K562 (cell line): ENCODE data around the gene HMGCL. TPM values are rescaled to one million over a fixed set of nuclear protein-coding genes. Genes with fewer than 3 reads are reported as not detected.

Source experiments
- ARHGAP35 ChIP-seq: fragments of 450-650 bp; IDR thresholded peaks from 2 replicates; pipeline ENCODE4 v1.6.1; 2018; ENCODE audit not compliant: partially characterized antibody
- ELK3 ChIP-seq: fragments of 450-650 bp; formaldehyde crosslinking; IDR thresholded peaks from 2 replicates; pipeline ENCODE4 v1.4.0; 2020; ENCODE audit warnings: mild to moderate bottlenecking
- EP300 ChIP-seq: IDR thresholded peaks from 2 replicates; pipeline ENCODE4 v1.6.1; 2012; ENCODE audit warnings: low read length, improper control_type of control experiment
- ID3 ChIP-seq, 2 experiments: fragments of 250-450 bp in 1 of 2; fragments of 450-650 bp in 1 of 2; sonication (Bioruptor Pico) in 1 of 2; IDR thresholded peaks; 2 replicates each; pipeline versions ENCODE4 v1.6.1 to v1.8.0; 2016 to 2021; ENCODE audit warnings: mild to moderate bottlenecking in 2 of 2, moderate library complexity in 2 of 2, missing compliant biosample characterization in 1 of 2, missing genetic modification characterization in 1 of 2
- KDM4B ChIP-seq, 2 experiments: fragments of 450-650 bp in 1 of 2; sonication (generic) in 1 of 2; IDR thresholded peaks; 2 replicates each; pipeline ENCODE4 v1.6.1; 2016 to 2017; ENCODE audit warnings: borderline replicate concordance in 2 of 2, antibody characterized with exemption in 1 of 2, low read depth in 1 of 2, mild to moderate bottlenecking in 1 of 2
- KLF1 ChIP-seq: fragments of 450-650 bp; IDR thresholded peaks from 2 replicates; pipeline ENCODE4 v1.6.1; 2016; ENCODE audit warnings: missing genetic modification characterization, missing compliant biosample characterization
- KLF16 ChIP-seq: IDR thresholded peaks from 2 replicates; pipeline ENCODE4 v1.6.1; 2016; ENCODE audit warnings: antibody characterized with exemption
- MAX ChIP-seq: sonication (generic); formaldehyde crosslinking; IDR thresholded peaks from 2 replicates; pipeline ENCODE4 v1.9.0; 2022; ENCODE audit warnings: mild to moderate bottlenecking, missing genetic modification reagents
- MAZ ChIP-seq, 2 experiments: fragments of 450-650 bp in 1 of 2; sonication (generic) in 1 of 2; formaldehyde crosslinking; IDR thresholded peaks in 1 of 2; conservative IDR thresholded peaks in 1 of 2; 2 replicates each; pipeline versions ENCODE4 v1.4.0 to v1.5.0; 2020; ENCODE audit warnings: mild to moderate bottlenecking in 1 of 2, missing genetic modification reagents in 1 of 2
- NR2F6 ChIP-seq: fragments of 450-650 bp; formaldehyde crosslinking; IDR thresholded peaks from 2 replicates; pipeline ENCODE4 v1.4.0; 2020; ENCODE audit warnings: mild to moderate bottlenecking
- NRF1 ChIP-seq, 2 experiments: fragments of 450-650 bp; IDR thresholded peaks in 1 of 2; conservative IDR thresholded peaks in 1 of 2; 2 replicates each; pipeline ENCODE4 v1.6.1; 2014; ENCODE audit warnings: mild to moderate bottlenecking in 2 of 2
- RBFOX2 ChIP-seq: fragments of 200-400 bp; formaldehyde crosslinking; IDR thresholded peaks from 2 replicates; pipeline ENCODE4 v1.6.1; 2017; ENCODE audit warnings: low read depth, mild to moderate bottlenecking, low read length, moderate library complexity
- SAP30 ChIP-seq: fragments of 200-600 bp; sonication (generic); IDR thresholded peaks from 2 replicates; pipeline ENCODE4 v1.6.1; 2012; ENCODE audit warnings: borderline replicate concordance, low read depth, mild to moderate bottlenecking, moderate library complexity, low read length, control low read depth, inconsistent platforms; ENCODE audit not compliant: insufficient read depth, poor library complexity, severe bottlenecking
- SFPQ ChIP-seq: fragments of 200-400 bp; formaldehyde crosslinking; IDR thresholded peaks from 2 replicates; pipeline ENCODE4 v1.6.1; 2017; ENCODE audit warnings: mild to moderate bottlenecking, low read depth, low read length, moderate library complexity
- SNAPC5 ChIP-seq: fragments of 250-450 bp; sonication (Bioruptor Pico); IDR thresholded peaks from 2 replicates; pipeline ENCODE4 v1.8.0; 2021; ENCODE audit warnings: moderate library complexity, mild to moderate bottlenecking, inconsistent platforms
- TFAM ChIP-seq: fragments of 250-450 bp; sonication (Bioruptor Pico); conservative IDR thresholded peaks from 2 replicates; pipeline ENCODE4 v1.5.0; 2021; ENCODE audit warnings: mild to moderate bottlenecking, moderate library complexity
- WHSC1 ChIP-seq: IDR thresholded peaks from one replicate; pipeline ENCODE4 v1.6.1; 2012; ENCODE audit warnings: low read length, control low read depth, inconsistent platforms
- ZKSCAN1 ChIP-seq: fragments of 150-350 bp; IDR thresholded peaks from 2 replicates; pipeline ENCODE4 v1.6.1; 2016; ENCODE audit warnings: low read depth, low read length
- ZNF121 ChIP-seq: sonication (generic); formaldehyde crosslinking; conservative IDR thresholded peaks from 2 replicates; pipeline ENCODE4 v1.8.0; 2022; ENCODE audit warnings: missing genetic modification reagents
- ZNF655 ChIP-seq: fragments of 250-450 bp; sonication (Bioruptor Pico); IDR thresholded peaks from 2 replicates; pipeline ENCODE4 v1.5.0; 2021
- ZNF699 ChIP-seq: fragments of 250-450 bp; sonication (Bioruptor Pico); IDR thresholded peaks from 2 replicates; pipeline ENCODE4 v1.8.0; 2021; ENCODE audit warnings: mild to moderate bottlenecking, moderate library complexity; ENCODE audit not compliant: insufficient replicate concordance
- ZNF780A ChIP-seq: fragments of 250-450 bp; sonication (Bioruptor Pico); IDR thresholded peaks from 2 replicates; pipeline ENCODE4 v1.5.0; 2021; ENCODE audit warnings: mild to moderate bottlenecking
- polyA plus RNA-seq, 8 experiments: library from polyadenylated mRNA; depleted of rRNA in 4 of 8; stranded (reverse) in 5 of 8; unstranded in 3 of 8; fragments of >200 nt; fragmentation: Nextera tagmentation in 2 of 8; fragmentation: Illumina TruSeq in 1 of 8; extraction: Ambion mirVana in 2 of 8; extraction: Trizol in 1 of 8; gene quantifications; 2 replicates each; pipeline versions ENCODE4 v1.2.1 to v1.2.3, GENCODE V29; 2011 to 2014; ENCODE audit warnings: inconsistent platforms in 1 of 8, missing spikeins in 1 of 8
- total RNA-seq, 7 experiments: library from RNA; depleted of rRNA in 6 of 7; stranded (reverse); fragments of >200 nt in 6 of 7; fragmentation: Illumina TruSeq in 2 of 7; extraction: Trizol in 2 of 7; gene quantifications; 2 replicates each; pipeline versions ENCODE4 v1.2.1 to v1.2.3, GENCODE V29; 2011 to 2021; ENCODE audit warnings: low replicate concordance in 1 of 7

Gene HMGCL
- total and polyA plus RNA-seq, 9 of the 15 experiments (the other 6 are each of a cell fraction or from before 2014, with no cell fraction given) = 18.0 to 82.2 (median 24.2) TPM

- TF ChIP-seq MAX (CRISPR knock-in tag) = peak; percentile 66
- TF ChIP-seq SAP30 = peak; percentile 98
- no peak for TF ChIP-seq ZNF121 (CRISPR knock-in tag)
- TF ChIP-seq ZNF699 (CRISPR knock-in tag) = no peak
- no peak for TF ChIP-seq ARHGAP35
- TF ChIP-seq EP300 = peak; percentile 23; the same call in 1 of the 2 replicates
- TF ChIP-seq RBFOX2 = peak; percentile 88
- TF ChIP-seq NR2F6 (CRISPR knock-in tag) = no peak
- 0 out of 2 replicates have a peak, but pooled peaks have one; percentile 66 for TF ChIP-seq ZKSCAN1
- no peak for TF ChIP-seq ID3 (CRISPR knock-in tag; IDR thresholded peaks at IDR 0.05)
- peak; percentile 53; the same call in 1 of the 2 replicates for TF ChIP-seq ID3 (tag; IDR thresholded peaks at IDR 0.05)
- TF ChIP-seq TFAM (CRISPR knock-in tag) = no peak
- TF ChIP-seq WHSC1 = no peak
- no peak for TF ChIP-seq KLF16
- peak; percentile 82 to 85 for TF ChIP-seq MAZ (CRISPR knock-in tag; conservative IDR thresholded peaks at IDR 0.05 in 1 of 2, IDR thresholded peaks at IDR 0.05 in 1 of 2)
- TF ChIP-seq ZNF655 (CRISPR knock-in tag) = no peak
- peak in 1 of 2 experiments; percentile 92; a peak in 1 of 4 replicates for TF ChIP-seq KDM4B (IDR thresholded peaks at IDR 0.05; ENCODE audit: borderline replicate concordance in 2 of 2, low read depth in 1 of 2)
- peak; percentile 82 to 85 for TF ChIP-seq NRF1 (conservative IDR thresholded peaks at IDR 0.05 in 1 of 2, IDR thresholded peaks at IDR 0.05 in 1 of 2)
- no peak for TF ChIP-seq SNAPC5 (CRISPR knock-in tag)
- TF ChIP-seq SFPQ = no peak
- TF ChIP-seq ELK3 (CRISPR knock-in tag) = no peak
- TF ChIP-seq ZNF780A (CRISPR knock-in tag) = no peak
- no peak; the same call in 1 of the 2 replicates for TF ChIP-seq KLF1 (tag)
Observed at GRCh38 chr1:23790696-23791515, 34.3 kb downstream of the HMGCL start, which contains the start of gene LYPLA2 (continued).
